ENCODE data around the gene KIRREL3. TPM values are rescaled to one million over a fixed set of nuclear protein-coding genes. Genes with fewer than 3 reads are reported as not detected.

KIRREL3 gene
- total and polyA plus RNA-seq, 9 donors = 0.25 to 5.3 (median 0.48) TPM

- Histone ChIP-seq H3K36me3 (no peaks in the 10 kb centered on the region), H3K27me3 (no peaks in the 10 kb centered on the region), H3K4me1 (ENCODE audit: insufficient read depth) (no peaks in the 10 kb centered on the region), H3K4me3 (no peak overlapping the region), H3K9me3 (no peaks in the 10 kb centered on the region), H3K27ac (no peak overlapping the region)
- intact Hi-C loops (cut with DNase I) = no loop called here
- no peak for DNase-seq
- WGBS, 3 donors = 73 to 76% (median 74%) methylated on average over 7 of the region's 7 CpGs
- no peak for TF ChIP-seq EP300 (IDR thresholded peaks at IDR 0.05)
- TF ChIP-seq POLR2A (IDR thresholded peaks at IDR 0.05) = no peak
- no peak for TF ChIP-seq CTCF (IDR thresholded peaks at IDR 0.05)
Measured at GRCh38 chr11:126888115-126888712, 112.4 kb downstream of the KIRREL3 start.

- Histone ChIP-seq H3K4me1 (ENCODE audit: insufficient read depth) (no peaks in the 10 kb centered on the region), H3K27me3 (no peaks in the 10 kb centered on the region), H3K36me3 (no peaks in the 10 kb centered on the region), H3K9me3 (no peaks in the 10 kb centered on the region), H3K4me3 (no peak overlapping the region), H3K27ac (no peak overlapping the region)
- WGBS, 3 donors = 44 to 73% (median 46%) methylated on average over 1 of the region's 1 CpG
- intact Hi-C loops (cut with DNase I) = no loop called here
- no peak for TF ChIP-seq CTCF (IDR thresholded peaks at IDR 0.05)
- no peak for TF ChIP-seq EP300 (IDR thresholded peaks at IDR 0.05)
- TF ChIP-seq POLR2A (IDR thresholded peaks at IDR 0.05) = no peak
- DNase-seq = no peak
Measured at GRCh38 chr11:126886636-126887035, 113.9 kb downstream of the KIRREL3 start.

GRCh38 chr11:126886085-126886484, 114.5 kb downstream of the KIRREL3 start:
- Histone ChIP-seq H3K9me3 (no peaks in the 10 kb centered on the region), H3K4me3 (no peak overlapping the region), H3K4me1 (ENCODE audit: insufficient read depth) (no peaks in the 10 kb centered on the region), H3K27ac (no peak overlapping the region), H3K36me3 (no peaks in the 10 kb centered on the region), H3K27me3 (no peaks in the 10 kb centered on the region)
- TF ChIP-seq POLR2A (IDR thresholded peaks at IDR 0.05) (no peak), EP300 (IDR thresholded peaks at IDR 0.05) (no peak), CTCF (IDR thresholded peaks at IDR 0.05) (no peak)
- no peak for DNase-seq
- 75 to 88% (median 77%) methylated on average over 3 of the region's 3 CpGs for WGBS, 3 donors
- intact Hi-C loops (cut with DNase I) = no loop called here

- DNase-seq = no peak
- Histone ChIP-seq H3K27me3 (no peaks in the 10 kb centered on the region), H3K36me3 (no peaks in the 10 kb centered on the region), H3K9me3 (no peaks in the 10 kb centered on the region), H3K4me1 (ENCODE audit: insufficient read depth) (no peaks in the 10 kb centered on the region), H3K27ac (no peak overlapping the region), H3K4me3 (no peak overlapping the region)
- TF ChIP-seq POLR2A (IDR thresholded peaks at IDR 0.05) (no peak), CTCF (IDR thresholded peaks at IDR 0.05) (no peak), EP300 (IDR thresholded peaks at IDR 0.05) (no peak)
- 70 to 75% (median 72%) methylated on average over 5 of the region's 5 CpGs for WGBS, 3 donors
- intact Hi-C loops (cut with DNase I) = loop anchor here in 1 of 4 donors (5.0 kb wide), 1 partner anchor 893 kb away; no protein-coding TSS in a partner anchor
Measured at GRCh38 chr11:126884594-126884993, 116.0 kb downstream of the KIRREL3 start.

All from ovary (tissue), 9 donors.